HepG2 (cell line): ENCODE measurements around the gene CHST3. TPM values are rescaled to one million over a fixed set of nuclear protein-coding genes. Genes with fewer than 3 reads are reported as not detected.

ENCODE experiments used
- ELF3 ChIP-seq: IDR thresholded peaks from 2 replicates; pipeline ENCODE4 v1.6.1; 2016; ENCODE audit warnings: missing genetic modification reagents, missing compliant biosample characterization
- TFAP4 ChIP-seq: sonication (generic); IDR thresholded peaks from 2 replicates; pipeline ENCODE4 v1.6.1; 2016; ENCODE audit warnings: low read depth, borderline replicate concordance
- TFE3 ChIP-seq: IDR thresholded peaks from 2 replicates; pipeline ENCODE4 v1.6.1; 2016
- ZIK1 ChIP-seq: sonication (generic); formaldehyde crosslinking; IDR thresholded peaks from 2 replicates; pipeline ENCODE4 v1.5.0; 2020; ENCODE audit warnings: mild to moderate bottlenecking, low read depth, missing genetic modification reagents, borderline replicate concordance
- ZNF207 ChIP-seq: fragments of 450-650 bp; IDR thresholded peaks from 2 replicates; pipeline ENCODE4 v1.6.1; 2016; ENCODE audit warnings: antibody characterized with exemption, borderline replicate concordance
- ZNF383 ChIP-seq: sonication (generic); formaldehyde crosslinking; IDR thresholded peaks from 2 replicates; pipeline ENCODE4 v1.4.0; 2020; ENCODE audit warnings: missing genetic modification reagents, mild to moderate bottlenecking, borderline replicate concordance
- ZNF724P ChIP-seq: sonication (generic); formaldehyde crosslinking; IDR thresholded peaks from 2 replicates; pipeline ENCODE4 v1.8.0; 2022; ENCODE audit warnings: missing genetic modification reagents, borderline replicate concordance
- ZNF780A ChIP-seq: sonication (generic); formaldehyde crosslinking; IDR thresholded peaks from 2 replicates; pipeline ENCODE4 v1.8.0; 2022; ENCODE audit warnings: mild to moderate bottlenecking, missing genetic modification reagents, moderate library complexity
- polyA plus RNA-seq, 8 experiments: library from polyadenylated mRNA; depleted of rRNA in 3 of 8; stranded (reverse) in 7 of 8; unstranded in 1 of 8; fragments of >200 nt; fragmentation: Illumina TruSeq in 4 of 8; extraction: Trizol in 4 of 8; gene quantifications; 2 replicates each; pipeline versions ENCODE4 v1.2.1 to v1.2.3, GENCODE V29; 2011 to 2016; ENCODE audit warnings: low read depth in 4 of 8, missing spikeins in 1 of 8, mixed read lengths in 1 of 8; ENCODE audit not compliant: insufficient read depth in 1 of 8
- total RNA-seq, 5 experiments: library from RNA; depleted of rRNA; stranded (reverse); fragments of >200 nt; fragmentation: Illumina TruSeq; extraction: Trizol; gene quantifications; 2 replicates each; pipeline ENCODE4 v1.2.3, GENCODE V29; 2016; ENCODE audit warnings: low read depth in 1 of 5
- TF ChIP-seq, protein P1 (sequence below): sonication (generic); formaldehyde crosslinking; IDR thresholded peaks from one replicate; pipeline ENCODE4 v1.5.1; 2020; ENCODE audit warnings: mild to moderate bottlenecking, missing genetic modification reagents; ENCODE audit errors: not compliant biosample characterization
- TF ChIP-seq, protein P2 (sequence below): sonication (generic); formaldehyde crosslinking; IDR thresholded peaks from 2 replicates; pipeline ENCODE4 v1.4.0; 2020; ENCODE audit warnings: missing genetic modification reagents, borderline replicate concordance
- TF ChIP-seq, protein P3 (sequence below): sonication (generic); formaldehyde crosslinking; IDR thresholded peaks from 2 replicates; pipeline ENCODE4 v1.4.0; 2020; ENCODE audit warnings: missing genetic modification reagents

The CHST3 gene
- total and polyA plus RNA-seq, 2 of the 13 experiments (the other 11 are each of a cell fraction or from before 2014, with no cell fraction given) = 7.2 to 18.7 TPM

- TF ChIP-seq, protein P1, sequence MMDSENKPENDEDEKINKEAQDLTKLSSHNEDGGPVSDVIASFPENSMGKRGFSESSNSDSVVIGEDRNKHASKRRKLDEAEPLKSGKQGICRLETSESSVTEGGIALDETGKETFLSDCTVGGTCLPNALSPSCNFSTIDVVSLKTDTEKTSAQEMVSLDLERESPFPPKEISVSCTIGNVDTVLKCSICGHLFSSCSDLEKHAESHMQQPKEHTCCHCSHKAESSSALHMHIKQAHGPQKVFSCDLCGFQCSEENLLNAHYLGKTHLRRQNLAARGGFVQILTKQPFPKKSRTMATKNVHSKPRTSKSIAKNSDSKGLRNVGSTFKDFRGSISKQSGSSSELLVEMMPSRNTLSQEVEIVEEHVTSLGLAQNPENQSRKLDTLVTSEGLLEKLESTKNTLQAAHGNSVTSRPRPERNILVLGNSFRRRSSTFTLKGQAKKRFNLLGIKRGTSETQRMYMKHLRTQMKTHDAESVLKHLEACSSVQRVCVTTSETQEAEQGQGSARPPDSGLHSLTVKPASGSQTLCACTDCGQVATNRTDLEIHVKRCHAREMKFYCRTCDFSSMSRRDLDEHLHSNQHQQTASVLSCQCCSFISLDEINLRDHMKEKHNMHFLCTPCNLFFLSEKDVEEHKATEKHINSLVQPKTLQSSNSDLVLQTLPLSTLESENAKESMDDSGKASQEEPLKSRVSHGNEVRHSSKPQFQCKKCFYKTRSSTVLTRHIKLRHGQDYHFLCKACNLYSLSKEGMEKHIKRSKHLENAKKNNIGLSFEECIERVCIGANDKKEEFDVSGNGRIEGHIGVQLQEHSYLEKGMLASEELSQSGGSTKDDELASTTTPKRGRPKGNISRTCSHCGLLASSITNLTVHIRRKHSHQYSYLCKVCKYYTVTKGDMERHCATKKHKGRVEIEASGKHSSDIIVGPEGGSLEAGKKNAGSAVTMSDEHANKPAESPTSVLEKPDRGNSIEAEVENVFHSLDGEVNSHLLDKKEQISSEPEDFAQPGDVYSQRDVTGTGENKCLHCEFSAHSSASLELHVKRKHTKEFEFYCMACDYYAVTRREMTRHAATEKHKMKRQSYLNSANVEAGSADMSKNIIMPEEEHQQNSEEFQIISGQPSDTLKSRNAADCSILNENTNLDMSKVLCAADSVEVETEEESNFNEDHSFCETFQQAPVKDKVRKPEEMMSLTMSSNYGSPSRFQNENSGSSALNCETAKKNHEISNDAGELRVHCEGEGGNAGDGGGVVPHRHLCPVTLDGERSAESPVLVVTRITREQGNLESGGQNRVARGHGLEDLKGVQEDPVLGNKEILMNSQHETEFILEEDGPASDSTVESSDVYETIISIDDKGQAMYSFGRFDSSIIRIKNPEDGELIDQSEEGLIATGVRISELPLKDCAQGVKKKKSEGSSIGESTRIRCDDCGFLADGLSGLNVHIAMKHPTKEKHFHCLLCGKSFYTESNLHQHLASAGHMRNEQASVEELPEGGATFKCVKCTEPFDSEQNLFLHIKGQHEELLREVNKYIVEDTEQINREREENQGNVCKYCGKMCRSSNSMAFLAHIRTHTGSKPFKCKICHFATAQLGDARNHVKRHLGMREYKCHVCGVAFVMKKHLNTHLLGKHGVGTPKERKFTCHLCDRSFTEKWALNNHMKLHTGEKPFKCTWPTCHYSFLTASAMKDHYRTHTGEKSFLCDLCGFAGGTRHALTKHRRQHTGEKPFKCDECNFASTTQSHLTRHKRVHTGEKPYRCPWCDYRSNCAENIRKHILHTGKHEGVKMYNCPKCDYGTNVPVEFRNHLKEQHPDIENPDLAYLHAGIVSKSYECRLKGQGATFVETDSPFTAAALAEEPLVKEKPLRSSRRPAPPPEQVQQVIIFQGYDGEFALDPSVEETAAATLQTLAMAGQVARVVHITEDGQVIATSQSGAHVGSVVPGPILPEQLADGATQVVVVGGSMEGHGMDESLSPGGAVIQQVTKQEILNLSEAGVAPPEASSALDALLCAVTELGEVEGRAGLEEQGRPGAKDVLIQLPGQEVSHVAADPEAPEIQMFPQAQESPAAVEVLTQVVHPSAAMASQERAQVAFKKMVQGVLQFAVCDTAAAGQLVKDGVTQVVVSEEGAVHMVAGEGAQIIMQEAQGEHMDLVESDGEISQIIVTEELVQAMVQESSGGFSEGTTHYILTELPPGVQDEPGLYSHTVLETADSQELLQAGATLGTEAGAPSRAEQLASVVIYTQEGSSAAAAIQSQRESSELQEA = no peak
- no peak for TF ChIP-seq ZNF207
- TF ChIP-seq ZNF724P = peak; percentile 86; the same call in 1 of the 2 replicates
- TF ChIP-seq TFE3 (CRISPR knock-in tag) = no peak
- peak; percentile 71; the same call in 1 of the 2 replicates for TF ChIP-seq ZNF780A (CRISPR knock-in tag)
- TF ChIP-seq TFAP4 = no peak
- TF ChIP-seq, protein P2, sequence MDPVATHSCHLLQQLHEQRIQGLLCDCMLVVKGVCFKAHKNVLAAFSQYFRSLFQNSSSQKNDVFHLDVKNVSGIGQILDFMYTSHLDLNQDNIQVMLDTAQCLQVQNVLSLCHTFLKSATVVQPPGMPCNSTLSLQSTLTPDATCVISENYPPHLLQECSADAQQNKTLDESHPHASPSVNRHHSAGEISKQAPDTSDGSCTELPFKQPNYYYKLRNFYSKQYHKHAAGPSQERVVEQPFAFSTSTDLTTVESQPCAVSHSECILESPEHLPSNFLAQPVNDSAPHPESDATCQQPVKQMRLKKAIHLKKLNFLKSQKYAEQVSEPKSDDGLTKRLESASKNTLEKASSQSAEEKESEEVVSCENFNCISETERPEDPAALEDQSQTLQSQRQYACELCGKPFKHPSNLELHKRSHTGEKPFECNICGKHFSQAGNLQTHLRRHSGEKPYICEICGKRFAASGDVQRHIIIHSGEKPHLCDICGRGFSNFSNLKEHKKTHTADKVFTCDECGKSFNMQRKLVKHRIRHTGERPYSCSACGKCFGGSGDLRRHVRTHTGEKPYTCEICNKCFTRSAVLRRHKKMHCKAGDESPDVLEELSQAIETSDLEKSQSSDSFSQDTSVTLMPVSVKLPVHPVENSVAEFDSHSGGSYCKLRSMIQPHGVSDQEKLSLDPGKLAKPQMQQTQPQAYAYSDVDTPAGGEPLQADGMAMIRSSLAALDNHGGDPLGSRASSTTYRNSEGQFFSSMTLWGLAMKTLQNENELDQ (CRISPR knock-in tag) = no peak
- no peak for TF ChIP-seq ZIK1 (CRISPR knock-in tag)
- TF ChIP-seq, protein P3, sequence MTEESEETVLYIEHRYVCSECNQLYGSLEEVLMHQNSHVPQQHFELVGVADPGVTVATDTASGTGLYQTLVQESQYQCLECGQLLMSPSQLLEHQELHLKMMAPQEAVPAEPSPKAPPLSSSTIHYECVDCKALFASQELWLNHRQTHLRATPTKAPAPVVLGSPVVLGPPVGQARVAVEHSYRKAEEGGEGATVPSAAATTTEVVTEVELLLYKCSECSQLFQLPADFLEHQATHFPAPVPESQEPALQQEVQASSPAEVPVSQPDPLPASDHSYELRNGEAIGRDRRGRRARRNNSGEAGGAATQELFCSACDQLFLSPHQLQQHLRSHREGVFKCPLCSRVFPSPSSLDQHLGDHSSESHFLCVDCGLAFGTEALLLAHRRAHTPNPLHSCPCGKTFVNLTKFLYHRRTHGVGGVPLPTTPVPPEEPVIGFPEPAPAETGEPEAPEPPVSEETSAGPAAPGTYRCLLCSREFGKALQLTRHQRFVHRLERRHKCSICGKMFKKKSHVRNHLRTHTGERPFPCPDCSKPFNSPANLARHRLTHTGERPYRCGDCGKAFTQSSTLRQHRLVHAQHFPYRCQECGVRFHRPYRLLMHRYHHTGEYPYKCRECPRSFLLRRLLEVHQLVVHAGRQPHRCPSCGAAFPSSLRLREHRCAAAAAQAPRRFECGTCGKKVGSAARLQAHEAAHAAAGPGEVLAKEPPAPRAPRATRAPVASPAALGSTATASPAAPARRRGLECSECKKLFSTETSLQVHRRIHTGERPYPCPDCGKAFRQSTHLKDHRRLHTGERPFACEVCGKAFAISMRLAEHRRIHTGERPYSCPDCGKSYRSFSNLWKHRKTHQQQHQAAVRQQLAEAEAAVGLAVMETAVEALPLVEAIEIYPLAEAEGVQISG (CRISPR knock-in tag) = 0 out of 2 replicates have a peak, but pooled peaks have one; percentile 14
- no peak for TF ChIP-seq ELF3
- TF ChIP-seq ZNF383 (CRISPR knock-in tag) = no peak
These were observed at the start of gene CHST3 (continued) for GRCh38 chr10:71964098-71964742.
